GM23338 (cell line): Measurements from ENCODE around the gene MEF2D.

ENCODE experiments used
- EZH2 ChIP-seq: fragments of 200-600 bp; sonication (generic); IDR thresholded peaks from one replicate; pipeline ENCODE4 v1.8.0; 2017; ENCODE audit warnings: antibody characterized with exemption, mild to moderate bottlenecking, low read depth; ENCODE audit not compliant: unreplicated experiment
- EZH2phosphoT487 ChIP-seq: fragments of 200-600 bp; sonication (generic); IDR thresholded peaks from one replicate; pipeline ENCODE4 v1.8.1; 2018; ENCODE audit warnings: antibody characterized with exemption; ENCODE audit not compliant: unreplicated experiment
- JUNB ChIP-seq: IDR thresholded peaks from one replicate; pipeline ENCODE4 v1.6.1; 2016; ENCODE audit warnings: antibody characterized with exemption; ENCODE audit not compliant: unreplicated experiment
- NANOG ChIP-seq: IDR thresholded peaks from 2 replicates; pipeline ENCODE4 v1.6.1; 2016; ENCODE audit warnings: antibody characterized with exemption, borderline replicate concordance
- POLR2AphosphoS5 ChIP-seq: IDR thresholded peaks from 2 replicates; pipeline ENCODE4 v1.6.1; 2016; ENCODE audit warnings: antibody characterized with exemption, low read depth
- TF ChIP-seq, protein P1 (sequence below), 2 experiments: fragments of 200-600 bp in 1 of 2; sonication (generic) in 1 of 2; conservative IDR thresholded peaks; 2 replicates each; pipeline versions ENCODE4 v1.5.1 to v1.6.1; 2016 to 2017; ENCODE audit warnings: antibody characterized with exemption in 2 of 2, low read depth in 2 of 2, mild to moderate bottlenecking in 2 of 2, moderate library complexity in 1 of 2
- TF ChIP-seq, protein P2 (sequence below): IDR thresholded peaks from one replicate; pipeline ENCODE4 v1.6.1; 2018; ENCODE audit warnings: antibody characterized with exemption; ENCODE audit not compliant: unreplicated experiment

- TF ChIP-seq POLR2AphosphoS5 (no peak), EZH2phosphoT487 (no peak), EZH2 (no peak), NANOG (no peak), JUNB (no peak)
- TF ChIP-seq, protein P1, sequence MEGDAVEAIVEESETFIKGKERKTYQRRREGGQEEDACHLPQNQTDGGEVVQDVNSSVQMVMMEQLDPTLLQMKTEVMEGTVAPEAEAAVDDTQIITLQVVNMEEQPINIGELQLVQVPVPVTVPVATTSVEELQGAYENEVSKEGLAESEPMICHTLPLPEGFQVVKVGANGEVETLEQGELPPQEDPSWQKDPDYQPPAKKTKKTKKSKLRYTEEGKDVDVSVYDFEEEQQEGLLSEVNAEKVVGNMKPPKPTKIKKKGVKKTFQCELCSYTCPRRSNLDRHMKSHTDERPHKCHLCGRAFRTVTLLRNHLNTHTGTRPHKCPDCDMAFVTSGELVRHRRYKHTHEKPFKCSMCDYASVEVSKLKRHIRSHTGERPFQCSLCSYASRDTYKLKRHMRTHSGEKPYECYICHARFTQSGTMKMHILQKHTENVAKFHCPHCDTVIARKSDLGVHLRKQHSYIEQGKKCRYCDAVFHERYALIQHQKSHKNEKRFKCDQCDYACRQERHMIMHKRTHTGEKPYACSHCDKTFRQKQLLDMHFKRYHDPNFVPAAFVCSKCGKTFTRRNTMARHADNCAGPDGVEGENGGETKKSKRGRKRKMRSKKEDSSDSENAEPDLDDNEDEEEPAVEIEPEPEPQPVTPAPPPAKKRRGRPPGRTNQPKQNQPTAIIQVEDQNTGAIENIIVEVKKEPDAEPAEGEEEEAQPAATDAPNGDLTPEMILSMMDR (conservative IDR thresholded peaks at IDR 0.05; ENCODE audit: low read depth in 2 of 2) = no peak
- TF ChIP-seq, protein P2, sequence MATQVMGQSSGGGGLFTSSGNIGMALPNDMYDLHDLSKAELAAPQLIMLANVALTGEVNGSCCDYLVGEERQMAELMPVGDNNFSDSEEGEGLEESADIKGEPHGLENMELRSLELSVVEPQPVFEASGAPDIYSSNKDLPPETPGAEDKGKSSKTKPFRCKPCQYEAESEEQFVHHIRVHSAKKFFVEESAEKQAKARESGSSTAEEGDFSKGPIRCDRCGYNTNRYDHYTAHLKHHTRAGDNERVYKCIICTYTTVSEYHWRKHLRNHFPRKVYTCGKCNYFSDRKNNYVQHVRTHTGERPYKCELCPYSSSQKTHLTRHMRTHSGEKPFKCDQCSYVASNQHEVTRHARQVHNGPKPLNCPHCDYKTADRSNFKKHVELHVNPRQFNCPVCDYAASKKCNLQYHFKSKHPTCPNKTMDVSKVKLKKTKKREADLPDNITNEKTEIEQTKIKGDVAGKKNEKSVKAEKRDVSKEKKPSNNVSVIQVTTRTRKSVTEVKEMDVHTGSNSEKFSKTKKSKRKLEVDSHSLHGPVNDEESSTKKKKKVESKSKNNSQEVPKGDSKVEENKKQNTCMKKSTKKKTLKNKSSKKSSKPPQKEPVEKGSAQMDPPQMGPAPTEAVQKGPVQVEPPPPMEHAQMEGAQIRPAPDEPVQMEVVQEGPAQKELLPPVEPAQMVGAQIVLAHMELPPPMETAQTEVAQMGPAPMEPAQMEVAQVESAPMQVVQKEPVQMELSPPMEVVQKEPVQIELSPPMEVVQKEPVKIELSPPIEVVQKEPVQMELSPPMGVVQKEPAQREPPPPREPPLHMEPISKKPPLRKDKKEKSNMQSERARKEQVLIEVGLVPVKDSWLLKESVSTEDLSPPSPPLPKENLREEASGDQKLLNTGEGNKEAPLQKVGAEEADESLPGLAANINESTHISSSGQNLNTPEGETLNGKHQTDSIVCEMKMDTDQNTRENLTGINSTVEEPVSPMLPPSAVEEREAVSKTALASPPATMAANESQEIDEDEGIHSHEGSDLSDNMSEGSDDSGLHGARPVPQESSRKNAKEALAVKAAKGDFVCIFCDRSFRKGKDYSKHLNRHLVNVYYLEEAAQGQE = no peak
These were observed 17.2 kb upstream of the MEF2D start for GRCh38 chr1:156517748-156518147.
